OCI-LY1 (cell line): ENCODE data around the gene SOCS1.
A peak's percentile ranks its signal among the peaks of the same experiment; 100 is the strongest.
"Not testable (repeated sequence)": the region's sequence is repeated elsewhere in the genome, so short reads cannot be mapped to it uniquely, and the experiment has no call there.

ENCODE experiments used
- H2AFZ ChIP-seq: fragments of 200-600 bp; sonication (generic), shearing (Covaris generic); 2 replicates; pipeline ENCODE4 v1.6.0; 2014; ENCODE audit warnings: antibody characterized with exemption, mild to moderate bottlenecking, low read length
- H3F3A ChIP-seq: fragments of 200-600 bp; sonication (generic), shearing (Covaris generic); 2 replicates; pipeline ENCODE4 v1.6.0; 2014; ENCODE audit warnings: mild to moderate bottlenecking, antibody characterized with exemption, low read length, moderate library complexity; ENCODE audit not compliant: insufficient read depth
- H3K27ac ChIP-seq: fragments of 200-600 bp; sonication (generic); 2 replicates; pipeline ENCODE4 v1.5.1; 2014; ENCODE audit warnings: low read length, mixed run types, mild to moderate bottlenecking, low read depth; ENCODE audit not compliant: poor library complexity, severe bottlenecking
- H3K27me3 ChIP-seq: fragments of 200-600 bp; sonication (generic); 2 replicates; pipeline ENCODE4 v1.6.0; 2014; ENCODE audit warnings: antibody characterized with exemption, mild to moderate bottlenecking, low read length, moderate library complexity; ENCODE audit not compliant: insufficient read depth
- H3K36me3 ChIP-seq: fragments of 200-600 bp; sonication (generic); 2 replicates; pipeline ENCODE4 v1.6.1; 2014; ENCODE audit warnings: mild to moderate bottlenecking, antibody characterized with exemption, low read length, moderate library complexity, mixed read lengths; ENCODE audit not compliant: insufficient read depth
- H3K4me1 ChIP-seq: fragments of 200-600 bp; sonication (generic); 2 replicates; pipeline ENCODE4 v1.5.1; 2014; ENCODE audit warnings: mild to moderate bottlenecking, low read length, moderate library complexity; ENCODE audit not compliant: insufficient read depth, severe bottlenecking
- H3K4me2 ChIP-seq: fragments of 200-600 bp; sonication (generic), shearing (Covaris generic); 2 replicates; pipeline ENCODE4 v1.6.1; 2014; ENCODE audit warnings: low read length
- H3K4me3 ChIP-seq: fragments of 200-600 bp; sonication (generic); 2 replicates; pipeline ENCODE4 v1.5.1; 2014; ENCODE audit warnings: low read length, low read depth, mild to moderate bottlenecking, mixed read lengths; ENCODE audit not compliant: poor library complexity, severe bottlenecking
- H3K79me2 ChIP-seq: fragments of 200-600 bp; shearing (Covaris generic); 2 replicates; pipeline ENCODE4 v1.6.1; 2016; ENCODE audit warnings: mixed run types, low read length, mixed read lengths; ENCODE audit not compliant: insufficient read depth
- H3K9ac ChIP-seq: fragments of 200-600 bp; sonication (generic), shearing (Covaris generic); 2 replicates; pipeline ENCODE4 v1.6.1; 2014; ENCODE audit warnings: mild to moderate bottlenecking, low read length, mixed read lengths
- H3K9me2 ChIP-seq: fragments of 200-600 bp; sonication (generic), shearing (Covaris generic); 2 replicates; pipeline ENCODE4 v1.6.1; 2014; ENCODE audit warnings: low read depth, mild to moderate bottlenecking, low read length, mixed read lengths
- H3K9me3 ChIP-seq: fragments of 200-600 bp; shearing (Covaris generic); 2 replicates; pipeline ENCODE4 v1.6.1; 2014; ENCODE audit warnings: low read length, mixed read lengths
- H4K20me1 ChIP-seq: fragments of 200-600 bp; sonication (generic), shearing (Covaris generic); 2 replicates; pipeline ENCODE4 v1.6.0; 2016; ENCODE audit warnings: mild to moderate bottlenecking, low read length; ENCODE audit not compliant: insufficient read depth
- EZH2 ChIP-seq: fragments of 200-600 bp; sonication (generic), shearing (Covaris generic); IDR thresholded peaks from 2 replicates; pipeline ENCODE4 v1.8.0; 2017; ENCODE audit warnings: borderline replicate concordance, mixed run types, mild to moderate bottlenecking, antibody characterized with exemption, low read length, moderate library complexity, mixed read lengths
- TF ChIP-seq, protein P1 (sequence below): fragments of 200-600 bp; sonication (generic), shearing (Covaris generic); IDR thresholded peaks from 2 replicates; pipeline ENCODE4 v1.5.1; 2017; ENCODE audit warnings: mild to moderate bottlenecking, antibody characterized with exemption, low read length, moderate library complexity, mixed read lengths

The SOCS1 gene

GRCh38 chr16:11301645-11302501, 45.9 kb upstream of the SOCS1 start:
- Histone ChIP-seq H3K79me2 (no peaks in the 10 kb centered on the region), H3K36me3 (no peaks in the 10 kb centered on the region), H3K4me3 (no peak overlapping the region), H3K9me3 (no peaks in the 10 kb centered on the region), H3K27me3 (no peaks in the 10 kb centered on the region), H2AFZ (no peak overlapping the region), H3F3A (peaks cover 4% of the 10 kb centered on the region; the same call in 1 of the 2 replicates), H3K27ac (peak overlapping the region; percentile 71), H4K20me1 (no peaks in the 10 kb centered on the region), H3K9ac (no peak overlapping the region), H3K9me2 (no peaks in the 10 kb centered on the region), H3K4me2 (no peak overlapping the region), H3K4me1 (peaks cover 49% of the 10 kb centered on the region)
- TF ChIP-seq, protein P1, sequence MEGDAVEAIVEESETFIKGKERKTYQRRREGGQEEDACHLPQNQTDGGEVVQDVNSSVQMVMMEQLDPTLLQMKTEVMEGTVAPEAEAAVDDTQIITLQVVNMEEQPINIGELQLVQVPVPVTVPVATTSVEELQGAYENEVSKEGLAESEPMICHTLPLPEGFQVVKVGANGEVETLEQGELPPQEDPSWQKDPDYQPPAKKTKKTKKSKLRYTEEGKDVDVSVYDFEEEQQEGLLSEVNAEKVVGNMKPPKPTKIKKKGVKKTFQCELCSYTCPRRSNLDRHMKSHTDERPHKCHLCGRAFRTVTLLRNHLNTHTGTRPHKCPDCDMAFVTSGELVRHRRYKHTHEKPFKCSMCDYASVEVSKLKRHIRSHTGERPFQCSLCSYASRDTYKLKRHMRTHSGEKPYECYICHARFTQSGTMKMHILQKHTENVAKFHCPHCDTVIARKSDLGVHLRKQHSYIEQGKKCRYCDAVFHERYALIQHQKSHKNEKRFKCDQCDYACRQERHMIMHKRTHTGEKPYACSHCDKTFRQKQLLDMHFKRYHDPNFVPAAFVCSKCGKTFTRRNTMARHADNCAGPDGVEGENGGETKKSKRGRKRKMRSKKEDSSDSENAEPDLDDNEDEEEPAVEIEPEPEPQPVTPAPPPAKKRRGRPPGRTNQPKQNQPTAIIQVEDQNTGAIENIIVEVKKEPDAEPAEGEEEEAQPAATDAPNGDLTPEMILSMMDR: no peak
- TF ChIP-seq EZH2: no peak

DNA sequence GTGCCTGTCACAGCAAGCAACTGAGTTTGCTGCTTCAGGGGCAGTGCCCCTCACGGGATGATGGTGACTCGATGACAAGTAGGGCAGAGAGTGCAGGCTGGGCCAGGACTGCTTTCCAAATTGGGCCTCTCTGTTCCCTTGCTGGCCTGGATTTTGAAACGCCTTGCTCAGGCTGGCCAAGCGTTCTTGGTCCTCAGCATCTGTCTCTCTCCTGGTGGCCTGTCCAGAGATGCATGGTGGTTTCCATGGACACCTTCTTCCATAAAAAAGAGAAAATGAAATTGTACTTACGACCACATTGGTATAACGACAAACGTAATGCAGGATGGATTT, 44.5 kb upstream of the SOCS1 start:
- Histone ChIP-seq H3K9me3 (no peaks in the 10 kb centered on the region), H3K36me3 (no peaks in the 10 kb centered on the region), H3K9ac (no peak overlapping the region), H3K9me2 (no peaks in the 10 kb centered on the region), H3K4me1 (peaks cover 63% of the 10 kb centered on the region), H4K20me1 (no peaks in the 10 kb centered on the region), H3K27me3 (no peaks in the 10 kb centered on the region), H3K79me2 (no peaks in the 10 kb centered on the region), H3K4me2 (no peak overlapping the region), H3F3A (peaks cover 4% of the 10 kb centered on the region; the same call in 1 of the 2 replicates), H3K4me3 (no peak overlapping the region), H3K27ac (peak overlapping the region; percentile 98), H2AFZ (no peak overlapping the region)
- no peak for TF ChIP-seq EZH2
- TF ChIP-seq, protein P1: no peak

- Histone ChIP-seq H4K20me1 (no peaks in the 10 kb centered on the region), H3K36me3 (no peaks in the 10 kb centered on the region), H3K4me2 (no peak overlapping the region), H3K27me3 (no peaks in the 10 kb centered on the region), H3K4me3 (no peak overlapping the region), H3K9ac (peak overlapping the region; percentile 3; the same call in 1 of the 2 replicates), H3K27ac (peak overlapping the region; percentile 98), H3K9me3 (no peaks in the 10 kb centered on the region), H3K9me2 (no peaks in the 10 kb centered on the region), H3K79me2 (no peaks in the 10 kb centered on the region), H3F3A (peaks cover 4% of the 10 kb centered on the region), H3K4me1 (peaks cover 66% of the 10 kb centered on the region), H2AFZ (no peak overlapping the region)
- no peak for TF ChIP-seq EZH2
- TF ChIP-seq, protein P1: no peak
Measured at GRCh38 chr16:11299865-11300559, 44.0 kb upstream of the SOCS1 start.

DNA sequence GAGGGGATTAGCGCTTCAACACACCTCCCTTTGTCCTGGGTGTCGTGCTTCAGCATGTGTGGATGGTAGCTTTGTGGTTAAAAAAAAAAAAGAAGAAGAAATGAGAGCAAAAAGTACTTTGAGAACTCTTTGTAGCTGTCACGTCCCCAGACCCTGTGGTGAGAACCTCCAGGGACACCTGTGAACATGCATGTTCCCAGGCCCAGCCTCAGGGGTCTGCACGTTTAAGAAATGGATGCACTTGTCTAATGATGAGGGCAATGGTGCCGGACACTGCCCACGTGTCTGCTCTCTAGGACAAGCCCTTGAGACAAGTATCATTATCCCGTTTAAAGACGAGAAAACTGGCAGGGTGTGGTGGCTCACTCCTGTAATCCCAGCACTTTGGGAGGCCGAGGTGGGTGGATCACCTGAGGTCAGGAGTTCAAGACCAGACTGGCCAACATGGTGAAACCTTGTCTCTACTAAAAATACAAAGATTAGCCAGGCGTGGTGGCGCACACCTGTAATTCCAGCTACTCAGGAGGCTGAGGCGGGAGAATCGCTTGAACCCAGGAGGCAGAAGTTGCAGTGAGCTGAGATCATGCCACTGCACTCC, 43.0 kb upstream of the SOCS1 start:
- not testable (repeated sequence) for H2AFZ ChIP-seq, H4K20me1 ChIP-seq, H3K27me3 ChIP-seq, H3K9me2 ChIP-seq, H3K4me3 ChIP-seq, H3K36me3 ChIP-seq, H3F3A ChIP-seq, H3K79me2 ChIP-seq, H3K9me3 ChIP-seq
- H3K4me2 ChIP-seq: peak overlapping the region; percentile 45; the same call in 1 of the 2 replicates
- H3K4me1 ChIP-seq: peaks cover 73% of the 10 kb centered on the region
- H3K9ac ChIP-seq: peak overlapping the region; percentile 59
- peak overlapping the region; percentile 98 for H3K27ac ChIP-seq
